Epithelial cell of esophagus (primary cell): ENCODE measurements around the gene KIF6.

Experiments
- DNase-seq: peaks from one replicate; pipeline ENCODE4 v3.0.0; 2010; ENCODE audit warnings: low read depth
- H3K4me3 ChIP-seq: 2 replicates; pipeline ENCODE4 v1.5.1; 2011; ENCODE audit warnings: mild to moderate bottlenecking, low read length, control low read depth
- CTCF ChIP-seq: IDR thresholded peaks from 2 replicates; pipeline ENCODE4 v1.5.1; 2011; ENCODE audit warnings: low read depth, mild to moderate bottlenecking, low read length, control low read depth, inconsistent platforms; ENCODE audit not compliant: insufficient read depth; ENCODE audit errors: missing control alignments

KIF6 gene

GRCh38 chr6:39572661-39573340 is 152.4 kb downstream of the KIF6 start:
- no peak for DNase-seq
- H3K4me3 ChIP-seq = no peak overlapping the region
- TF ChIP-seq CTCF = no peak

GRCh38 chr6:39568896-39569295 is 156.3 kb downstream of the KIF6 start:
- peak; percentile 4 for DNase-seq
- no peak overlapping the region for H3K4me3 ChIP-seq
- TF ChIP-seq CTCF = no peak

- TF ChIP-seq CTCF = no peak
- H3K4me3 ChIP-seq = no peak overlapping the region
- DNase-seq = no peak
Observed at GRCh38 chr6:39567091-39567490, 158.1 kb downstream of the KIF6 start.

- DNase-seq = no peak
- no peak for TF ChIP-seq CTCF
- H3K4me3 ChIP-seq = no peak overlapping the region
Observed at GRCh38 chr6:39566456-39566855, 158.8 kb downstream of the KIF6 start.

- no peak for TF ChIP-seq CTCF
- no peak for DNase-seq
- no peak overlapping the region for H3K4me3 ChIP-seq
Observed at GRCh38 chr6:39565956-39566355, 159.3 kb downstream of the KIF6 start.

GRCh38 chr6:39563566-39564311 is 161.5 kb downstream of the KIF6 start:
- no peak for TF ChIP-seq CTCF
- peak; percentile 6 for DNase-seq
- no peak overlapping the region for H3K4me3 ChIP-seq
